A549 (cell line): ENCODE data around the gene PGBD5. TPM values are rescaled to one million over a fixed set of nuclear protein-coding genes. Genes with fewer than 3 reads are reported as not detected.
A peak's percentile ranks its signal among the peaks of the same experiment; 100 is the strongest.
"Not testable (repeated sequence)": the region's sequence is repeated elsewhere in the genome, so short reads cannot be mapped to it uniquely, and the experiment has no call there.

ENCODE experiments used
- ATAC-seq, 2 experiments: fragments of 200-7000 bp in 1 of 2; fragments of >200 bp in 1 of 2; cut with Nextera tagmentation in 1 of 2; cut with Tn5 transposase in 1 of 2; 3 replicates each; pipeline versions ENCODE4 v1.8.0 to v1.9.1; 2018 to 2020; ENCODE audit warnings: mild to moderate bottlenecking in 1 of 2, moderate library complexity in 1 of 2
- CTCF ChIA-PET: fragments of 300-600 bp; sonication (Branson Sonifier 250); formaldehyde crosslinking; extraction: SDS; loops from one replicate; lab custom pipeline; 2021; ENCODE audit warnings: antibody characterized with exemption, inconsistent platforms; lab: Yijun Ruan, JAX
- POLR2A ChIA-PET: fragments of 350-600 bp; formaldehyde crosslinking; extraction: SDS; loops from one replicate; lab custom pipeline; 2021; ENCODE audit warnings: antibody characterized with exemption, inconsistent platforms; lab: Yijun Ruan, JAX
- DNase-seq, 2 experiments: peaks; one replicate each; pipeline versions ENCODE4 v3.0.0 to v3.0.0-alpha.2; 2011 to 2016; ENCODE audit warnings: low read depth in 1 of 2, low spot score in 1 of 2
- FAIRE-seq: peaks from 2 replicates; lab custom pipeline; 2011; peaks lifted over from hg19 to GRCh38; lab: Jason Lieb, UNC
- H3K27ac ChIP-seq, 2 experiments: fragments of >200 bp; sonication (Bioruptor Twin); formaldehyde crosslinking; 3 replicates each; pipeline ENCODE4 v1.5.1; 2016 to 2017
- H3K4me1 ChIP-seq: fragments of >200 bp; sonication (Bioruptor Twin); formaldehyde crosslinking; 3 replicates; pipeline ENCODE4 v1.6.1; 2016
- H3K4me2 ChIP-seq: fragments of >200 bp; sonication (Bioruptor Twin); formaldehyde crosslinking; 3 replicates; pipeline ENCODE4 v1.6.1; 2016
- H3K4me3 ChIP-seq: fragments of >200 bp; sonication (Bioruptor Twin); formaldehyde crosslinking; 3 replicates; pipeline ENCODE4 v1.5.1; 2016
- H3K9me3 ChIP-seq: fragments of >200 bp; sonication (Bioruptor Twin); formaldehyde crosslinking; 3 replicates; pipeline ENCODE4 v1.6.1; 2016
- BHLHE40 ChIP-seq: IDR thresholded peaks from 2 replicates; pipeline ENCODE4 v1.6.1; 2012; ENCODE audit warnings: low read depth, low read length, inconsistent platforms
- E2F6 ChIP-seq: IDR thresholded peaks from 2 replicates; pipeline ENCODE4 v1.6.1; 2012; ENCODE audit warnings: low read depth, borderline replicate concordance
- EHF ChIP-seq: fragments of 250-450 bp; sonication (Bioruptor Pico); IDR thresholded peaks from 2 replicates; pipeline ENCODE4 v1.5.0; 2020; ENCODE audit warnings: mild to moderate bottlenecking
- EHMT2 ChIP-seq: fragments of 200-600 bp; sonication (generic); IDR thresholded peaks from 2 replicates; pipeline ENCODE4 v1.6.1; 2016; ENCODE audit warnings: antibody characterized with exemption, low read depth, mild to moderate bottlenecking, moderate library complexity
- EP300 ChIP-seq, 2 experiments: fragments of >200 bp; sonication (Bioruptor Twin); formaldehyde crosslinking; IDR thresholded peaks; 2 replicates in 1 of 2; 3 replicates in 1 of 2; pipeline ENCODE4 v1.6.1; 2016 to 2017
- ESRRA ChIP-seq: fragments of 150-350 bp; IDR thresholded peaks from 2 replicates; pipeline ENCODE4 v1.6.1; 2014; ENCODE audit warnings: mild to moderate bottlenecking, low read length, borderline replicate concordance
- FOSL2 ChIP-seq, 2 experiments: fragments of 450-650 bp in 1 of 2; fragments of >200 bp in 1 of 2; sonication (Bioruptor Twin) in 1 of 2; formaldehyde crosslinking; IDR thresholded peaks; 2 replicates each; pipeline versions ENCODE4 v1.5.0 to v1.6.1; 2016 to 2020; ENCODE audit warnings: mild to moderate bottlenecking in 1 of 2, moderate library complexity in 1 of 2
- GATA3 ChIP-seq: IDR thresholded peaks from 2 replicates; pipeline ENCODE4 v1.6.1; 2012; ENCODE audit warnings: borderline replicate concordance
- HDAC2 ChIP-seq: fragments of 200-600 bp; sonication (generic); IDR thresholded peaks from 2 replicates; pipeline ENCODE4 v1.6.1; 2016
- HOXB5 ChIP-seq: fragments of 250-450 bp; sonication (Bioruptor Pico); IDR thresholded peaks from 2 replicates; pipeline ENCODE4 v1.5.0; 2020; ENCODE audit warnings: mild to moderate bottlenecking, moderate library complexity
- JUN ChIP-seq, 2 experiments: fragments of >200 bp; sonication (Bioruptor Twin); formaldehyde crosslinking; IDR thresholded peaks; 2 replicates in 1 of 2; 3 replicates in 1 of 2; pipeline ENCODE4 v1.6.1; 2016 to 2017
- KDM1A ChIP-seq: fragments of 200-600 bp; sonication (generic); IDR thresholded peaks from 2 replicates; pipeline ENCODE4 v1.6.1; 2016; ENCODE audit warnings: low read depth, mild to moderate bottlenecking
- MAX ChIP-seq: IDR thresholded peaks from 2 replicates; pipeline ENCODE4 v1.6.1; 2012
- NFE2L2 ChIP-seq: fragments of 150-350 bp; conservative IDR thresholded peaks from 2 replicates; pipeline ENCODE4 v1.6.1; 2014; ENCODE audit warnings: low read length
- NPAS2 ChIP-seq: fragments of 250-450 bp; sonication (Bioruptor Pico); IDR thresholded peaks from 2 replicates; pipeline ENCODE4 v1.8.0; 2022; ENCODE audit warnings: mild to moderate bottlenecking, moderate library complexity, borderline replicate concordance
- NR3C1 ChIP-seq: fragments of >200 bp; sonication (Bioruptor Twin); formaldehyde crosslinking; IDR thresholded peaks from 3 replicates; pipeline ENCODE4 v1.6.1; 2017
- PHF8 ChIP-seq: fragments of 200-600 bp; sonication (generic); IDR thresholded peaks from 2 replicates; pipeline ENCODE4 v1.6.1; 2016; ENCODE audit warnings: low read depth, mild to moderate bottlenecking, antibody characterized with exemption, moderate library complexity, borderline replicate concordance
- POLR2A ChIP-seq: IDR thresholded peaks from 2 replicates; pipeline ENCODE4 v1.6.1; 2012; ENCODE audit warnings: mild to moderate bottlenecking, low read length
- RAD21 ChIP-seq, 2 experiments: fragments of >200 bp in 1 of 2; sonication (Bioruptor Twin) in 1 of 2; formaldehyde crosslinking in 1 of 2; IDR thresholded peaks in 1 of 2; conservative IDR thresholded peaks in 1 of 2; 2 replicates in 1 of 2; 3 replicates in 1 of 2; pipeline ENCODE4 v1.6.1; 2012 to 2018; ENCODE audit warnings: inconsistent platforms in 1 of 2
- RFX5 ChIP-seq: fragments of 450-650 bp; IDR thresholded peaks from 2 replicates; pipeline ENCODE4 v1.7.1; 2014; ENCODE audit warnings: antibody characterized with exemption, mild to moderate bottlenecking, moderate library complexity
- RNF2 ChIP-seq: fragments of 200-600 bp; sonication (generic); IDR thresholded peaks from 2 replicates; pipeline ENCODE4 v1.6.1; 2016; ENCODE audit warnings: low read depth, mild to moderate bottlenecking, antibody characterized with exemption, moderate library complexity, borderline replicate concordance
- SREBF2 ChIP-seq: fragments of 450-650 bp; IDR thresholded peaks from 2 replicates; pipeline ENCODE4 v1.6.1; 2014; ENCODE audit warnings: mild to moderate bottlenecking, moderate library complexity
- TP53 ChIP-seq: fragments of 250-450 bp; sonication (Bioruptor Pico); IDR thresholded peaks from 2 replicates; pipeline ENCODE4 v1.5.0; 2021; ENCODE audit warnings: mild to moderate bottlenecking, moderate library complexity
- ZSCAN20 ChIP-seq: fragments of 250-450 bp; sonication (Bioruptor Pico); IDR thresholded peaks from 2 replicates; pipeline ENCODE4 v1.8.0; 2022; ENCODE audit warnings: mild to moderate bottlenecking, moderate library complexity
- WGBS: methylation state at CpG from one replicate; pipeline ENCODE4 v1.1.6; 2017; ENCODE audit errors: missing lambda C conversion rate; 5-methylcytosine and 5-hydroxymethylcytosine counted together
- polyA plus RNA-seq, 4 experiments: library from polyadenylated mRNA; depleted of rRNA in 3 of 4; stranded (reverse); fragments of >200 nt; fragmentation: RNase III in 1 of 4; extraction: RNeasy Plus Mini Kit Qiagen cat#74134 plus additional on column Dnase treatment in 1 of 4; gene quantifications; 2 replicates in 3 of 4; 3 replicates in 1 of 4; pipeline ENCODE4 v1.2.3, GENCODE V29; 2011 to 2017
- TF ChIP-seq, protein P1 (sequence below): fragments of 250-450 bp; sonication (Bioruptor Pico); IDR thresholded peaks from 2 replicates; pipeline ENCODE4 v1.5.0; 2020; ENCODE audit warnings: low read depth, mild to moderate bottlenecking, moderate library complexity
- TF ChIP-seq, protein P2 (sequence below): fragments of 150-350 bp; IDR thresholded peaks from 2 replicates; pipeline ENCODE4 v1.6.1; 2014; ENCODE audit warnings: low read depth, mild to moderate bottlenecking, low read length

PGBD5 gene
- polyA plus RNA-seq, 2 of the 4 experiments (the other 2 are of a cell fraction): 0.04 to 0.66 TPM

DNA sequence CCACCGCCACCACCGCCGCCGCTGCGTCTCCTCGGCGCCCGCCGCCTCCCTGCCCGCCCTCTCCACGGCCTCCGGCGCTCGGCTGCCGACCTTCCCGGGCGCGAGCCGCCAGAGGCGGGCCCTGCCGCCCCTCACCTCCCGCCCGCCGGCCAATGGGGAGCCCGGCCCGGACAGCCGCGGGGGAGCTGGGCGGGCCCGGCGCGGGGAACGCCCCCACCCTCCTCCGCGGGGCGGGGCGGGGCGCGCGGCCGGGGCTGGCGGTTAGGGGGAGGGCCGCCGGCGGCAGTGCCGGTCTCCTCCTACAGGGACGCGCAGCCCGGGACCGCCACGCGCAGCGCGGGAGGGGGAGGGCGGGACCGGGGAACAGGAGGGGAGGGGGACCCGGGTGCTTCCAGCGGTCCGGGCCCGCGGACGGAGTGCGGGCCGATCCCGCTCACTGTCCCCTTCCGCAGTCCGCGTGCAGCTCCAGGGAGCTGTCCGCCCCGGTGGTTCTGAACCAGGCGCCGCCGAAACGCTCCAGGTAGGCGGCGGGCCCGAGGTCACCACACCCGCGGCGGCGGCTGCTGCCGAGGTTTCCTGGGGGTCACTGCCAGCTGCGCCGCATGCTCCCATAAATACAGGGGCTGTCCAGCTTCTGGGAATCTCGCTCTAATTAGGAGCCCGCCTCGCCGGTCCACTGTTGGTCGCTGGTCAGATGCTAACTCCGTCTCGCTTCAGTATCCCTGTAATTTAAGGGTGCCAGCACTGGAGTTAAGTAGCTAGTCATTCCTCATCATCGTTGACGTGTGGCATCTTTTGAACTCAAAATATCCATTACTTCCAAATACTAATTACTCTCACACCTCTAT, at the start of gene PGBD5 (continued):
- TF ChIP-seq NPAS2 (CRISPR knock-in tag) (no peak), SREBF2 (no peak), EHF (CRISPR knock-in tag) (no peak), MAX (peak; percentile 84), RFX5 (no peak), HOXB5 (CRISPR knock-in tag) (no peak), ZSCAN20 (CRISPR knock-in tag) (no peak), PHF8 (no peak), NFE2L2 (no peak), ESRRA (no peak), TP53 (no peak), EHMT2 (peak; percentile 92), NR3C1 (no peak), JUN (IDR thresholded peaks at IDR 0.05) (peak in 1 of 2 experiments; percentile 35; a peak in 1 of 5 replicates), KDM1A (no peak), GATA3 (no peak), E2F6 (0 out of 2 replicates have a peak, but pooled peaks have one; percentile 22), EP300 (IDR thresholded peaks at IDR 0.05) (no peak), RAD21 (conservative IDR thresholded peaks at IDR 0.05 in 1 of 2, IDR thresholded peaks at IDR 0.05 in 1 of 2) (0 out of 5 replicates have a peak, but pooled peaks of 1 of the 2 experiments have one; percentile 18), HDAC2 (no peak), RNF2 (no peak), BHLHE40 (no peak), POLR2A (no peak), FOSL2 (IDR thresholded peaks at IDR 0.05) (no peak), FOSL2 (CRISPR knock-in tag; IDR thresholded peaks at IDR 0.05) (no peak)
- TF ChIP-seq, protein P1, sequence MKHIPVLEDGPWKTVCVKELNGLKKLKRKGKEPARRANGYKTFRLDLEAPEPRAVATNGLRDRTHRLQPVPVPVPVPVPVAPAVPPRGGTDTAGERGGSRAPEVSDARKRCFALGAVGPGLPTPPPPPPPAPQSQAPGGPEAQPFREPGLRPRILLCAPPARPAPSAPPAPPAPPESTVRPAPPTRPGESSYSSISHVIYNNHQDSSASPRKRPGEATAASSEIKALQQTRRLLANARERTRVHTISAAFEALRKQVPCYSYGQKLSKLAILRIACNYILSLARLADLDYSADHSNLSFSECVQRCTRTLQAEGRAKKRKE (CRISPR knock-in tag): no peak
- TF ChIP-seq, protein P2, sequence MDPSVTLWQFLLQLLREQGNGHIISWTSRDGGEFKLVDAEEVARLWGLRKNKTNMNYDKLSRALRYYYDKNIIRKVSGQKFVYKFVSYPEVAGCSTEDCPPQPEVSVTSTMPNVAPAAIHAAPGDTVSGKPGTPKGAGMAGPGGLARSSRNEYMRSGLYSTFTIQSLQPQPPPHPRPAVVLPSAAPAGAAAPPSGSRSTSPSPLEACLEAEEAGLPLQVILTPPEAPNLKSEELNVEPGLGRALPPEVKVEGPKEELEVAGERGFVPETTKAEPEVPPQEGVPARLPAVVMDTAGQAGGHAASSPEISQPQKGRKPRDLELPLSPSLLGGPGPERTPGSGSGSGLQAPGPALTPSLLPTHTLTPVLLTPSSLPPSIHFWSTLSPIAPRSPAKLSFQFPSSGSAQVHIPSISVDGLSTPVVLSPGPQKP: no peak

- H3K4me2 ChIP-seq, POLR2A ChIA-PET, H3K4me3 ChIP-seq, FAIRE-seq, H3K4me1 ChIP-seq, H3K27ac ChIP-seq, ATAC-seq, DNase-seq, H3K9me3 ChIP-seq: not testable (repeated sequence)
- 16% methylated on average over 5 of the region's 5 CpGs for WGBS
- CTCF ChIA-PET: interaction anchor here (0.8 to 1.8 kb wide), 2 partner anchors 9 to 10 kb away, joined by 3 to 7 read pairs; no protein-coding TSS in a partner anchor
Measured at GRCh38 chr1:230474924-230475323, 48.8 kb upstream of the PGBD5 start.

DNA sequence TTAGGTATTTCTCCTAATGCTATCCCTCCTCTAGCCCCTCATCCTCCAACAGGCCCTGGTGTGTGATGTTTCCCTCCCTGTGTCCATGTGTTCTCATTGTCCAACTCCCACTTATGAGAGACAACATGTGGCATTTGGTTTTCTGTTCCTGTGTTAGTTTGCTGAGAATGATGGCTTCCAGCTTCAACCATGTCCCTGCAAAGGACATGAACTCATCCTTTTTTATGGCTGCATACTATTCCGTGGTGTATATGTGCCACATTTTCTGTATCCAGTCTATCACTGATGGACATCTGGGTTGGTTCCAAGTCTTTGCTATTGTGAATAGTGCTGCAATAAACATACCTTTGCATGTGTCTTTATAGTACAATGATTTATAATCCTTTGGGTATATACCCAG, 44.6 kb upstream of the PGBD5 start:
- H3K4me2 ChIP-seq, ATAC-seq, H3K4me1 ChIP-seq, DNase-seq, H3K4me3 ChIP-seq, POLR2A ChIA-PET, FAIRE-seq, CTCF ChIA-PET, H3K9me3 ChIP-seq, H3K27ac ChIP-seq: not testable (repeated sequence)
- 55% methylated on average over 1 of the region's 1 CpG for WGBS
